HG03103 (cell line): ENCODE measurements around the gene EHMT1.
"Not testable (repeated sequence)": the region's sequence is repeated elsewhere in the genome, so short reads cannot be mapped to it uniquely, and the experiment has no call there.

Experiments used
- ATAC-seq: cut with Tn5 transposase; IDR thresholded peaks from one replicate; pipeline ENCODE4 v1.9.1; 2021; ENCODE audit warnings: low read depth; ENCODE audit not compliant: unreplicated experiment

The EHMT1 gene

DNA sequence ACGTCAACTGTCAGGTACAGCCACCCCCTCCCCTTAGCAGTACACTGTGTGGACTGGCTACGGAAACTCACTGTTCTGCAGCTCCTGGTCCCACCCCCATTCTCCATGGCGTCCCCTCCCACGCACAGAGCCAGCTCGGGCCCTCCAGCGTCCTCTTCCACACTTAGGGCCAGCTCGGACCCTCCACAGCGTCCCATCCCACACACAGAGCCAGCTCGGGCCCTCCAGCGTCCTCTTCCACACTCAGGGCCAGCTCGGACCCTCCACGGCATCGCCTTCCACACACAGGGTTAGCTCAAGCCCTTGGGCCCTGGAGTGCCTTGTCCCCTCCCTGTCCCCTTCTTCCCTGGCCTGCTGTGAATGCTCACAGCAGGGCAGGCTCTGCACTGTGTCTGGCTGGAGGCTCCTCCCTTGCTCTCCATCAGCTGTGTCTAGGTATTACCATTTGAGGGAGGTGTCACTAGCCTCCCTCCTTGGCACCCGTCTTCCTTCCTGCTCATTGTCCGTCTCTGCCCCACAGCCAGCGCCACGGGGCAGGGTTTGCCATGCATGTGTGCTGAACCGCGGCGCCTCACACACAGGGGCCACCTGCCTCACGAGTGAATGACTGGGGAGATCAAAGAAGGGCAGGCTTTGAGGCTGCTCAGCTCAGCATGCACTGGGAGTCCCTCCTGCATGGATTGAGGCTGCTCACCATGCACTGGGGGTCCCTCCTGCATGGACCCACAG lies 180.3 kb downstream of the EHMT1 start:
- ATAC-seq, result no peak

DNA sequence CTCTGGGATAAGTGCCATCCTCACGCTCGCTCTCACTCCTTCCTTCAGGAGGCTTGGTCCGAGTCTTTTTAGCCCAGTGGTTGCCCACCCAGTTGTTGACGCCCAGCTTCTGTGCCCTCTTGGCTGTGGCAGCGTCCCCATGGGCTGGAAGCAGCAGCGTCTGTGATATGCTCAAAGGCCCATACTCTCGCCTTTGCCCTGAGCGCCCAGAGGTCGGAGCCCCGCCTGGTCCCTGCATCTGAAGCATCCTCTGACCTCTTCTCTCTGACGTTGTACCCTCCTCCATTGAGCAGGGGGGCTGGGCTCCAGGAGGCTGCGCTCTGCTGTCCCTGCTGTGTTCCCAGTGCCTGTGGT lies 180.8 kb downstream of the EHMT1 start:
- no peak for ATAC-seq

DNA sequence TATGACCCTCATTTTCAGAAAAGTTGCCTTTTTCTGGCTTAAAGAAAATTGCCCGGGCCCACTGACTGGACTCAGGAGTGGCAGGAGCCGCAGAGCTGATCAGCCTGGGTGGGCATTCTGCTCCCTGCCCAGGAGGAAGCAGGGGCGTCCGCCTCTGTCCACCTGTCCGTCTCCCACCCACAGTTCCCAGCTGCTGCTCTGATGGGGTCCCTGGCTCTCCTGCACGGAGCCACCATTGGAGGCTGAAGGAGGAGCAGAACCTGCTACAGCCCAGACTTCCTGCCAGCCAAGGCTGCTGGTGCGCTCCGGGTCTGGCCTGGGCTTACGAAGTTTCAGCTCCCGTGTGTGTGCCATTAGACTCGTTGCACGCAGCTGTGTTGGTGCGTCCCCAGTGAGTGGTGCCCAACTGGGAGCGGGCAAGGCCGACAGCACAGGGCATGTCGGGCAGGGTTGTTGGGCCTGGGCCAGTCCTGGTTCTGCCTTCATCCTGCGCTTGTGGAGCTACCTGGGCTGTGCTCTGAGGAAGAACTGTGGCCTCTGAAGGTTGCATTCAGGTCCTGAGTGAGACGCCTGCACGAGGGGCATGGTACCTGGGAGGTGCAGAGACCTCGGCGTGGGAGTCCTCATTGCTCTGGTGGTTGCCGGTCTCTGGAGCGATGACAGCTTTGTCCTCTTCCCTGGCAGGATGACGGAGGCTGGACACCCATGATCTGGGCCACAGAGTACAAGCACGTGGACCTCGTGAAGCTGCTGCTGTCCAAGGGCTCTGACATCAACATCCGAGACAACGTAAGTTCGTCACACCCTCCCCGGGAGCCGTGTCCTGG lies 181.6 kb downstream of the EHMT1 start:
- ATAC-seq, result no peak

DNA sequence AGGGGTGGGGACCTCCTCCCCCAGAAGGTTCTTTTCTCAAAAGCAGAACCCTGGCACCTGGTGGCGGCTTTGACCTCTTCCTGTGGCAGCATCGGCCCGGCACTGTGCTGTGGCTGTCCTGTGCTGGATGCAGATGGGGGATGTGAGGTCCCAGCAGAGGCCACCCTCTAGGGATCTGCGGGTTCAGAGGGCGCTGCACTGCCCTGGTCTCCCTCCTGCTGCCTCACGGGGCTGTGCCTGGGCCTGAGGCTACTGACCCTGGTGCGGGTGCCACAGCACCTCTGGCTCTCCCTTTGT lies 182.2 kb downstream of the EHMT1 start:
- no peak for ATAC-seq

DNA sequence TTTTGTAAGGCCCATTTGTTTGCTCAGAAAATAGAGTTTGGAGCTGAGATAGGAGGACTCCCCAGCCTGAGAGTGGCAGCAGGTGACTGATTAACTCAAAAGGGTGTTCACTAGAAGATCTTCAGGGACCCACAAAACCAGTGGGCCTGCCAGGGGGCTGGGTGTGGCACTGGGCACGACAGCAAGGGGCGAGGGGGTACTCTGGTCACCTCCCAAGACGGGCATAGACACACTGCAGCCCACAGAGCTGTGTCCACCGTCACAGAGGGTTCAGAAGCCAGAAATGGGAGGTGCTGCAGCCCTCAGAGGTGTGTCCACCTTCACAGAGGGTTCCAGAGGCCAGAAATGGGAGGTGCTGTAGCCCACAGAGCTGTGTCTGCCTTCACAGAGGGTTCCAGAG lies 183.2 kb downstream of the EHMT1 start:
- no peak for ATAC-seq

DNA sequence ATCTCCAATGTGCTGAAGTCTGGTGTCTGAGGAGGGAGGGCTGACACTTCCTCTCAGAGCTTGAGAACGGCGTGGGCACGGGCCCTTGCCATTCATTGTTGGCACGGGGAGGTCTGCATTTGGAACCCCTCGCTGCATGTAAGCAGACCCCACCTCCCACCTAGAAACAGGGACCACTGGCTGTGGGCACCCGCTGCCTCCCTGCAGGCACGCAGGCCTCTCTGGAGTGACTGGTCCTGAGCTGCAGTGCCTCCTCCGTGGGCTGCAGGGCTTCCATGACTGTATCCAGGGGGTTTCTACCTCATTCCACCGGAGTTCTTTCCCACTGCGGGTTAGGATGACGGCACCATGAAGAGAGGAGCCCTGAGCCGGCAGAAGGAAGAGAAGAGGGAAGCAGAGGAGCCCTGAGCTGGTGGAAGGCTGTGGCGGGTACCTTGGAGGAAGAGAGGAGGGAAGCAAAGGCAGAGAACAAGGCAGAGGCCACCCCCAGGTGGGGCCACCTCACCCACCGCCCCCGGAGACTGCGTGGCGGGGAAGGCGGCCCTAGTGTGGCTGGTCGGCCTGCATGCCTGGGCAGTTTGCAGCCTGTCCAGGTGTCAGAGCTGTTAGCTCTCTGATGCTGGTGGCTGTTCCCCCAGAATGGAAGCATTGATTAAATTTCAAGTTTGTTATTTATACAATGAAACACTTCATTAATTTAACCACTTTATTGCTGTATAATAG lies 183.9 kb downstream of the EHMT1 start:
- no peak for ATAC-seq

DNA sequence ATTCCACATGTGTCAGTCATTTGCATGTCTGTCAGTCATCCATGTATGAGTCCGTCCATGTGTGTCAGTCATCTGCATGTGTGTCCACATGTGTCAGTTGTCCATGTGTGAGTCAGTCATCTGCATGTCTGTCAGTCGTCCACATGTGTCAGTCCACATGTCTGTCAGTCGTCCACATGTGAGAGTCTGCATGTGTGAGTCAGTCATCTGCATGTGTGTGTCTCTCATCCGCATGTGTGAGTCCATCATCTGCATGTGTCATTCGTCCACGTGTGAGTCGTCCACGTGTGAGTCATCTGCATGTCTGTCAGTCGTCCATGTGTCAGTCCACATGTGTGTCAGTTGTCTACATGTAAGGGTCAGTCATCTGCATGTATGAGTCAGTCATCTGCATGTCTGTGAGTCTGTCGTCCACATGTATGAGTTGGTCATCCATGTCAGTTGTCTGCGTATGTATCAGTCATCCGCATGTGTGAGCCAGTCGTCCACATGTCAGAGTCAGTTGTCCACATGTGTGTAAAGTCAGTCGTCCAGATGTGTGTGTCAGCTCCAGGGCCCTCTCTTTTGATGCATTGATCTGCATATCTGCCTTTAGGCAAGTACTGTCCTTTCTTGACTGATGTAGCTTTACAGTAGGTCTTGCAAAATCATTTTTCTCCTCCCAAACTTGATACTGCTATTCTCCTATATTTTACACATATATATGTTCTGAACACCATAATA lies 186.3 kb downstream of the EHMT1 start:
- no peak for ATAC-seq

DNA sequence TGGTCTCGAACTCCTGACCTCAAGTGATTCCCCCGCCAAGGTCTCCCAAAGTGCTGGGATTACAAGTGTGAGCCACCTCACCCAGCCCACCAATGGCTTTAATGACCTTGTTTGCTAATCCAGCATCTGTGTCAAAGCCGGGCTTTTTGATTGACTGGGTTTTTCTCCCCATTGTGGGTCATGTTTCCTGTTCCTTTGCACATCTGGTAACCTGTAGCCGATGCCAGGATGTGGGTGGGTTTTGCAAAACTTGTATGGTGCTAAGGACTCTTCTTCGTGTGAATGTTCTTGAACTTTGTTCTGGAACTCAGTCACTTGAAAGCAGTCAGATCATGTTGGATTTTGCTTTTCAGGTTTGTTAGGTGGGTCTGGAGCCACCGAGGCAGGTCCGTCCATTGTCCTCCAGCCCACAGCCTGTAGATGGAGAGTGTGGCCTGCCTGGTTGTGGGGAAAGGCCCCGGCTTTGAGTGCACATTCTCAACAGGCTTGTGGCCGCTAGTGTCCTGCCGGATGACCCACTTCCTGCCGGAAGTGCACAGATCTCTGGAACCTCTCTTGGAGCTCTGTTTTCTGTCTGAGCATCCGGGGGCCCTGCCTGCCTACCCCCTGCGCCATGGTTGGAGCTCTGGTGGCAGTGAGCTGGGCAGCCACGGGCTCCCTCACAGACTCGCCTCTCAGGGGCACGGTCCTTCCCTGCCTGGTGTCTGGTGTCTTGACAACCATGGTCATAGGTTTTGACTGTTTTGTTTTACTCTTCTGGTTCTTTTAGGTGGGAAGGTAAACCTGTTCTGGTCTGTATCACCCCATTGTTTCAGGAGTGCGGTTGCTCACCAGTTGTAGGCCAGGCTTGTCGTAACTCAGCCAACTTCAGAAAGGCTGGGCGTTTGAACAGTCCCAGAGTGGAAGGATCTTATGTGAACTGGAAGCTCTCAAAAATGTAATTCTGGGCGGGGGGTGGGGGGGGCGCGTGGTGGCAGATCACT lies 189.2 kb downstream of the EHMT1 start:
- no peak for ATAC-seq

DNA sequence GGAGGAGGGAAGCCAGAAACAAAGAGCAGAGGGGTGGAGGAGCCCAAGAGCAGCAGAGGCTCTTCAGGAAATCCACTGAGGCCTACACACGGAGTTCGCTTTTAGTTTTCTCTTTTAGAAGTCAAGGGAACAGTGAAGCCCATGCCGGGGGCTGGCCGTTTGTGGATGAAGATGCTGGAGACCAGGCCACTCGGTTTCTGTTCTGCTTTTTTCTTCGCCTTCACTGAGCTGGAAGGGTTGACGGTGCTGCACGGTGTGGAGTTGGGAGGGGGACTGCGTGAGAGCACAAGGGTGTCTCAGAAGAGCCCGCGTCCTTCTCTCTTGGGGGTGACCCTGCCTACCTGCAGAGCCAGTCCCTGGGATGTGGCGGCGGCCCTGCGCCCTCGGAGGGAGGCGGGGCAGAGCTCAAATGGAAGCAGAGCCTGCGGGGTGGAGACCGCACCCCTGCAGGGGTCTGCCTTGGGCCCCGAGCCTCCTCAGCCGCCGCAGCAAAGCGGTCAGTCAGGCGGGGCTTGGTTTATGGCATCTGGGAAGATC lies 190.3 kb downstream of the EHMT1 start:
- ATAC-seq, result no peak

DNA sequence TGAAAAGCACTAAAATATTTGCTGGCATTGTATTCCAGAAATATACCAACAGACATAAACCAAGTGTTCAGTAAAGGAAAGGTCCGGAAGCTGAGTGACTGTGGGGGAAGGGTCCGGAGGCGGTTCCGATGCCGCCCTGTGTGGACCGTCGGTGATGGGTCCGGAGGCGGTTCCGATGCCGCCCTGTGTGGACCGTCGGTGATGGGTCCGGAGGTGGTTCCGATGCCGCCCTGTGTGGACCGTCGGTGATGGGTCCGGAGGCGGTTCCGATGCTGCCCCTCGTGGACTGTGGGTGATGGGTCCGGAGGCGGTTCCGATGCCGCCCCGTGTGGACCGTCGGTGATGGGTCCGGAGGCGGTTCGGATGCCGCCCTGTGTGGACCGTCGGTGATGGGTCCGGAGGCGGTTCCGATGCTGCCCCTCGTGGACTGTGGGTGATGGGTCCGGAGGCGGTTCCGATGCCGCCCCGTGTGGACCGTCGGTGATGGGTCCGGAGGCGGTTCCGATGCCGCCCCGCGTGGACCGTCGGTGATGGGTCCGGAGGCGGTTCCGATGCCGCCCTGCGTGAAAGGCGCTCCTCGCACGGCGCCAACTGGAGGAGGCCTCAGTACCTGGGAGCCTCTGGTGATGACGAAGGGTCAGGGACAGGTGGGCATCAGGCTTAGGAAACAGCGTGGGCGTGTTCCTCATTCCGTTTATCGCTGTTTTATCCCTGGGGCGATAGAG lies 191.1 kb downstream of the EHMT1 start:
- not testable (repeated sequence) for ATAC-seq

DNA sequence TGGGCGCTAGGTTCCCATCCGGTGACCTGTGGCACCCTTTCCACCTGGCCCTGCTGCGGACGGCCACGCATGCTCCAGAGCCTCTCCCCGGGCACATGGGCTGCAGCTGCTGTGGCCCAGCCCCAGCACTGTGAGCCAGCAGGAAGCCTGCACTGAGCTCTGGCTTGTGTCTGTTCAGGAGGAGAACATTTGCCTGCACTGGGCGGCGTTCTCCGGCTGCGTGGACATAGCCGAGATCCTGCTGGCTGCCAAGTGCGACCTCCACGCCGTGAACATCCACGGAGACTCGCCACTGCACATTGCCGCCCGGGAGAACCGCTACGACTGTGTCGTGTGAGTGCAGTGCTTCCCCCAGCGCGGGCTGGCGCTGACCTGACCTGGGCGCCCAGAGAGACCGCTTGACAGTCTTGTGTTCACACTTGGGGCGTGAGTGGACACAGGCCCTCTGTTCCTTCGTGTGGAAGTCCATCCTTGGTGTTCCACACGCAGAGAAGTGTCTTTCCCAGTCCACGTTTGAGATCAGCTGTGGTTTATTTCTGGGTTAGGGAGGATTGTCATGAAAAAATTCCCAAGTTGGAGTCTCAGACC lies 192.6 kb downstream of the EHMT1 start:
- ATAC-seq, result no peak

DNA sequence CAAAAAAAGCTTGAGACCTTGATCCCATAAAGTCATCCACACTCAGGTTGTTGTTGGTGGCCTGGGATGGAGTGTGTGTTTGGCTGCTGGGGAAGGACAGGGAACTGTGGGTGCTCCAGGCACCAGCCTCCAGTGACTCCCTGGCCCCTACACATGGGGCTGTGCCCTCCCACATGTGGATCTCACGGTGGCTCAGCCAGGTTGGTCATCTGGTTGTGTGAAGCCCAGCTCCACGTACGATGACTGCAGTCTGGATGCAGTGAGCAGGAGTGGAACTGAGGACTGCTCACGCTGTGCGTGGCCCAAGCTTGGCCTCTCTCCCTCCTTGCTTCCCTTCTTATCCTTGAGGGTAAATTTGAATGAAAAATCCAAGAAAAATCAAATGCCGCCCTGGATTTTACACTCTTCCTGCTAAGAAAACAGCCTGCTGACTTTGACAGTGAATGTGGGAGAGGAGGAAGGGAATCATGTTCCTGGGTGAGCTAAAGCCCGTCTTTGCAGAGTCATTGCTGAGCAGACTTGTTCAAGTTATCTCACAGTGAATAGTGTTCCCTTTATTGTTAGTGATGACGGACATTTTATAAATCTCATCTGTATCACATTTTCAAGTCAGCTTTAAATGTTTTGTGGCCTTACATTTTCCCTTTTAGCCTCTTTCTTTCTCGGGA lies 193.7 kb downstream of the EHMT1 start:
- no peak for ATAC-seq

DNA sequence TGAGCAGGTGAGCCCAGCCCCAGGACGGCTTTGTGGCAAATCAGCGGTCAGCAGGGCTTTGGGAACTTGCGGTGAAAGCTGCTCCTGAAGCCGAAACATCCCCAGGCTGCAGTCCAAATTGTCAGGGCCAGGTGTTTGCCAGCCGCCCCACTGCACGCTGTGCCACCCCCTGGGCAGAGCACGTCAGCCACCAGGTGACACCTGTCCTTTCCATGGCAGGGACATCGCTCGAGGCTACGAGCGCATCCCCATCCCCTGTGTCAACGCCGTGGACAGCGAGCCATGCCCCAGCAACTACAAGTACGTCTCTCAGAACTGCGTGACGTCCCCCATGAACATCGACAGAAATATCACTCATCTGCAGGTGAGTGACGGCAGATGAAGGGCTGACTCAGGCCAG lies 194.4 kb downstream of the EHMT1 start:
- no peak for ATAC-seq

DNA sequence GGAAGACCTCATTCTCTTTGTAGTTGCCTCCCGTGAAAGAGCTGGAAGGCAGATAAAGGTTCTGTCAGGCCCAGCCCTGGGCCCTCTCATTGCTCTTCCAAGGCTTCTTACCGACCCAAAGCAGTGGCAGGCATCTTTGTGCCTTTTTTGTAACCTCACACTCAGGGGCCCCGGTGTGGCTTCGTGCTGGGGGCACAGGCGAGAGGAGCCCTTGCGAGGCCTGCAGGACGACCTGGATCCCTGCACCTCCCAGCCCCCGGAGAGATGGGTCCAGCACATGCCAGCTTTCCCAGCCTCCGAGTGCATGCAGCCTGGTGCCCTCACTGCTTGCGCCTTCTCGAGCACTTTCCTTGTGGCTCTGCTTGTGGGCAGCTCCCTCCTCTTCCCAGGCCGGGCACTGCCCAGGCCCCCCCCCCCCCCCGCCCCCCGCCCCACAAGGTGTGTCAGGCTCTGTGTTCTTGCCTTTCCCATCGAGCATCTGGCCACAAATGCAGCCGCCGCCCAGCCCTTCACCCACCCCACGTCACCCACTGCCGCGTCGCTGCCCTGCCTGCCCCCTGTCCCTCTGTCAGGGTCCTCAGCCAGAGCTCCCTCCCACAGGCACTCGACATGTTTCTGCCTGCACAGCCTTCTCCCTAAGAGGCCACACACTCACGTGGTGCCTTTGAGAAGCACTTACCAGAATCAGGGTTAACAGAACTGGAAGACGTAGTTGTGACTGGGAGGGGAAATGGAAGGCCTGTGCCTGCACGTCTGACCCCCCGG lies 195.0 kb downstream of the EHMT1 start:
- ATAC-seq, result no peak

DNA sequence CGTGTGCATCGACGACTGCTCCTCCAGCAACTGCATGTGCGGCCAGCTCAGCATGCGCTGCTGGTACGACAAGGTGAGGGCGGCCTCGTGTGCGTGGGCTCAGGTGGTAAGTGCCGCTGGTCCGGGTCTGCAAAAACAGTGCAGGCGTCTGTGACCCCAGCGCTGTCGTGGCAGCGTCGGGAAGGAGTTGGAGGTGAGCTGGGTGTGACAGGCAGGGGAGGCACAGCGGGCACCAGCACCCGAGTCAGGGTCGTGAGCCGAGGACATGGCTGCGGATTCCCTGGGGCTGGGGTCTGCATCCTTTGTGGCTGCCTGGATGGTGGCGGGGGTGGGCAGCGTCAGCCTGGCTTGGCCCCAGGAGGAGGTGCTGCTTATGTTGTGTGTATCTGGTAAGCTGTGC lies 195.6 kb downstream of the EHMT1 start:
- no peak for ATAC-seq

DNA sequence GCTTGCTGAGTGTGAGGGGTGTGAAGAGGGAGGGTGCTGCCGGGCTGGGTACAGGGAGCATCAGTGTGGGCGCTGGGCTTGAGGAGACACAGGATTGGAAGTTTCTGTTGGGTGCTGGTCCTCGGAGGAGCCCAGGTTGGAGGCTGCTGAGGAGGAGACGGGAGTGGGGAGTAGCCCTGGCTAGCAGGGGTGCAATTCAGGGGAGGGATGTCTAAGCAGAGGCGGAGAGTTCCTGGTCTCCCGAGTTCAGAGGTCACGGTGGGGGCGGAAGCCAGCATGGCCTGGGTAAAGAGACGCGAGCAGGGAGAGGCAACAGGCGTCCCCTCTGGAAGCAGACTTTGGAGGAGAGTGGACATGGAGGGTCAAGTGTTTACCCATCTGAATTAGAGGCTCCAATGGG lies 196.0 kb downstream of the EHMT1 start:
- no peak for ATAC-seq
